Endothelial cell of umbilical vein (primary cell): ENCODE results near the gene SIGLEC9. TPM values are rescaled to one million over a fixed set of nuclear protein-coding genes. Genes with fewer than 3 reads are reported as not detected.

Experiments
- BruUV-seq: library from RNA; stranded (reverse); fragments of 400-500 nt; replicated peaks from 2 replicates; lab custom pipeline; 2021; lab: Mats Ljungman, UMichigan
- CTCF ChIA-PET: fragments of 300-600, 350-600 bp; sonication (Branson Sonifier 250); formaldehyde crosslinking; loops from one replicate; lab custom pipeline; 2021; ENCODE audit warnings: antibody characterized with exemption, inconsistent platforms; lab: Charles Lee
- POLR2A ChIA-PET: fragments of 300-600, 350-600 bp; sonication (Branson Sonifier 250); formaldehyde crosslinking; loops from one replicate; lab custom pipeline; 2021; ENCODE audit warnings: antibody characterized with exemption, inconsistent platforms; lab: Charles Lee
- DNase-seq: peaks from one replicate; pipeline ENCODE4 v3.0.0-alpha.2; 2011; ENCODE audit warnings: low read depth, low spot score
- FAIRE-seq: peaks from 2 replicates; lab custom pipeline; 2011; peaks lifted over from hg19 to GRCh38; lab: Jason Lieb, UNC
- H2AFZ ChIP-seq: 2 replicates; pipeline ENCODE4 v1.6.0; 2012; ENCODE audit warnings: low read depth, low read length, control low read depth, inconsistent platforms
- H3K27ac ChIP-seq: 2 replicates; pipeline ENCODE4 v1.5.1; 2011; ENCODE audit warnings: low read depth, mild to moderate bottlenecking, control low read depth, low read length, moderate library complexity; ENCODE audit not compliant: insufficient read depth
- H3K27me3 ChIP-seq, 2 experiments: 2 replicates each; pipeline versions ENCODE4 v1.6.0 to v1.6.1; 2011; ENCODE audit warnings: low read length in 2 of 2, mixed read lengths in 1 of 2; ENCODE audit not compliant: control insufficient read depth in 2 of 2, insufficient read depth in 2 of 2
- H3K36me3 ChIP-seq, 2 experiments: 2 replicates in 1 of 2; 3 replicates in 1 of 2; pipeline ENCODE4 v1.5.1; 2011; ENCODE audit warnings: low read length in 2 of 2, mild to moderate bottlenecking in 1 of 2, moderate library complexity in 1 of 2; ENCODE audit not compliant: control insufficient read depth in 2 of 2, insufficient read depth in 2 of 2; ENCODE audit errors: extremely low read depth in 1 of 2
- H3K4me1 ChIP-seq: 3 replicates; pipeline ENCODE4 v1.5.1; 2011; ENCODE audit warnings: mild to moderate bottlenecking, low read length; ENCODE audit not compliant: control insufficient read depth, insufficient read depth; ENCODE audit errors: extremely low read depth
- H3K4me2 ChIP-seq: 2 replicates; pipeline ENCODE4 v1.6.1; 2011; ENCODE audit warnings: low read length, control low read depth, mixed read lengths; ENCODE audit not compliant: insufficient read depth
- H3K4me3 ChIP-seq, 3 experiments: fragments of 200-600 bp in 1 of 3; sonication (generic), shearing (Covaris generic) in 1 of 3; replicated peaks in 1 of 3; 2 replicates each; pipeline ENCODE4 v1.5.1; 2011 to 2016; ENCODE audit warnings: control low read depth in 3 of 3, low read length in 3 of 3, mild to moderate bottlenecking in 2 of 3, inconsistent platforms in 1 of 3, low read depth in 1 of 3, moderate library complexity in 1 of 3; ENCODE audit not compliant: insufficient read depth in 1 of 3
- H3K79me2 ChIP-seq: 2 replicates; pipeline ENCODE4 v1.6.0; 2012; ENCODE audit warnings: low read length, inconsistent platforms; ENCODE audit not compliant: control insufficient read depth, insufficient read depth
- H3K9ac ChIP-seq: replicated peaks from 2 replicates; pipeline ENCODE3; 2011; ENCODE audit warnings: low read length, control low read depth; ENCODE audit not compliant: insufficient read depth; ENCODE audit errors: extremely low read depth
- H3K9me1 ChIP-seq: replicated peaks from 3 replicates; pipeline ENCODE4 v1.6.0; 2011; ENCODE audit warnings: mild to moderate bottlenecking, low read length; ENCODE audit not compliant: control insufficient read depth, insufficient read depth; ENCODE audit errors: extremely low read depth
- H3K9me3 ChIP-seq: replicated peaks from 2 replicates; pipeline ENCODE4 v1.5.1; 2012; ENCODE audit warnings: low read length, inconsistent platforms; ENCODE audit not compliant: control insufficient read depth, insufficient read depth
- H4K20me1 ChIP-seq: replicated peaks from 2 replicates; pipeline ENCODE3; 2011; ENCODE audit warnings: mild to moderate bottlenecking, low read length; ENCODE audit not compliant: control insufficient read depth, insufficient read depth; ENCODE audit errors: extremely low read depth
- EZH2 ChIP-seq: IDR thresholded peaks from 2 replicates; pipeline ENCODE4 v1.6.1; 2012; ENCODE audit warnings: borderline replicate concordance, low read depth, mild to moderate bottlenecking, moderate library complexity, low read length, inconsistent platforms; ENCODE audit not compliant: severe bottlenecking
- FOS ChIP-seq: IDR thresholded peaks from 2 replicates; pipeline ENCODE4 v1.6.1; 2011; ENCODE audit warnings: mild to moderate bottlenecking, low read length, moderate library complexity, borderline replicate concordance; ENCODE audit not compliant: insufficient read depth
- GATA2 ChIP-seq: IDR thresholded peaks from 2 replicates; pipeline ENCODE4 v1.7.0; 2011; ENCODE audit warnings: low read depth, mild to moderate bottlenecking, moderate library complexity, mixed read lengths, low read length; ENCODE audit not compliant: insufficient read length, insufficient read depth
- JUN ChIP-seq: IDR thresholded peaks from 2 replicates; pipeline ENCODE4 v1.6.1; 2011; ENCODE audit warnings: borderline replicate concordance, low read depth; ENCODE audit not compliant: insufficient read length, insufficient read depth
- MYC ChIP-seq: IDR thresholded peaks from one replicate; pipeline ENCODE4 v1.6.1; 2011; ENCODE audit warnings: mild to moderate bottlenecking, low read depth, low read length
- POLR2A ChIP-seq: IDR thresholded peaks from 2 replicates; pipeline ENCODE4 v1.6.1; 2012; ENCODE audit warnings: low read depth, mild to moderate bottlenecking, control low read depth, low read length
- POLR2AphosphoS5 ChIP-seq: IDR thresholded peaks from 2 replicates; pipeline ENCODE4 v1.6.1; 2012; ENCODE audit warnings: low read depth, mild to moderate bottlenecking, control low read depth, low read length, moderate library complexity; ENCODE audit not compliant: insufficient read depth
- dilution Hi-C: fragments of 300-500 bp; cut with MboI; formaldehyde crosslinking; loops from one replicate; pipeline ENCODE4 v1.15.0; 2019; ENCODE audit warnings: low sequenced_read_pairs; ENCODE audit not compliant: extremely low pct_ligation_motif_present
- intact Hi-C: fragments of 100-400 bp; cut with micrococcal nuclease; formaldehyde crosslinking; loops from one replicate; pipeline ENCODE4 v1.10.0; 2022
- polyA plus RNA-seq, 4 experiments: library from polyadenylated mRNA; depleted of rRNA in 3 of 4; stranded (reverse) in 3 of 4; unstranded in 1 of 4; fragments of >200 nt; gene quantifications; 2 replicates each; pipeline versions ENCODE4 v1.2.1 to v1.2.3, GENCODE V29; 2011 to 2012; ENCODE audit warnings: missing spikeins in 1 of 4
- total RNA-seq: library from RNA; stranded (reverse); gene quantifications from 2 replicates; pipeline ENCODE4 v1.2.3, GENCODE V29; 2021
- TF ChIP-seq, protein P1 (sequence below): IDR thresholded peaks from 2 replicates; pipeline ENCODE4 v1.6.1; 2011; ENCODE audit not compliant: insufficient read depth, insufficient read length
- TF ChIP-seq, protein P2 (sequence below), 2 donors: IDR thresholded peaks; 1 replicate in 1 of 2; 2 replicates in 1 of 2; pipeline ENCODE4 v1.5.1; 2011; ENCODE audit warnings: low read length in 2 of 2, mild to moderate bottlenecking in 2 of 2, moderate library complexity in 2 of 2, control low read depth in 1 of 2, inconsistent platforms in 1 of 2, low read depth in 1 of 2; ENCODE audit not compliant: insufficient read depth in 1 of 2; ENCODE audit errors: extremely low read depth in 1 of 2

SIGLEC9 gene
- total and polyA plus RNA-seq, 2 donors (not counting 3 experiments of a cell fraction or from before 2014, with no cell fraction given): not detected

DNA sequence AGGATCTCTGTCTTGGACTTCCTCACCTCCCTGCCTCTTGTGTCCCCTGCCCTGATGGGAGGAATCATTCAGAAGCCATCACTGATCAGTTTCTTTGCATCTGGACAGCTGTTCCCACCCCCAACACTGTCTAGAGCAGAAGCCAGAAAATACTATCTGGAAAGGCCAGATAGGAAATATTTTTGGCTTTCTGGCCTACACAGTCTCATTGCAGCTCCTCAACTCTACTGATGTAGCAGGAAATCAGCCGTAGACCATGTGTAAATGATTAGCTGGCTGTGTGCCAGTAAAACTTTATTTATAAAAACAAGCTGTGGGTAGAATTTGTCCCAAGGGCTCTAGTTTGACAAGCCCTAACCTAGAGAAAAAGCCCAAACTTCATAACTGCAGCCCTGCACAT is 23.0 kb downstream of the SIGLEC9 start:
- intact Hi-C loops: no loop called here

More for the DNA sequence above, 23.0 kb downstream of the SIGLEC9 start:
- dilution Hi-C loops: no loop called here
- Histone ChIP-seq H3K9me3 (no peaks in the 10 kb centered on the region), H3K4me2 (no peak overlapping the region), H2AFZ (no peak overlapping the region), H3K9me1 (no peaks in the 10 kb centered on the region), H3K79me2 (no peaks in the 10 kb centered on the region), H3K9ac (no peak overlapping the region), H4K20me1 (no peaks in the 10 kb centered on the region), H3K36me3 (no peaks in the 10 kb centered on the region), H3K27ac (no peak overlapping the region), H3K4me1 (no peaks in the 10 kb centered on the region), H3K27me3 (no peaks in the 10 kb centered on the region), H3K4me3 (no peak overlapping the region)
- no peak for TF ChIP-seq EZH2
- no peak for TF ChIP-seq GATA2
- no peak for TF ChIP-seq MYC
- TF ChIP-seq, protein P1, sequence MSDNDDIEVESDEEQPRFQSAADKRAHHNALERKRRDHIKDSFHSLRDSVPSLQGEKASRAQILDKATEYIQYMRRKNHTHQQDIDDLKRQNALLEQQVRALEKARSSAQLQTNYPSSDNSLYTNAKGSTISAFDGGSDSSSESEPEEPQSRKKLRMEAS: no peak
- TF ChIP-seq FOS: no peak
- TF ChIP-seq POLR2AphosphoS5: no peak
- no peak for TF ChIP-seq JUN
- TF ChIP-seq POLR2A: no peak
- TF ChIP-seq, protein P2, sequence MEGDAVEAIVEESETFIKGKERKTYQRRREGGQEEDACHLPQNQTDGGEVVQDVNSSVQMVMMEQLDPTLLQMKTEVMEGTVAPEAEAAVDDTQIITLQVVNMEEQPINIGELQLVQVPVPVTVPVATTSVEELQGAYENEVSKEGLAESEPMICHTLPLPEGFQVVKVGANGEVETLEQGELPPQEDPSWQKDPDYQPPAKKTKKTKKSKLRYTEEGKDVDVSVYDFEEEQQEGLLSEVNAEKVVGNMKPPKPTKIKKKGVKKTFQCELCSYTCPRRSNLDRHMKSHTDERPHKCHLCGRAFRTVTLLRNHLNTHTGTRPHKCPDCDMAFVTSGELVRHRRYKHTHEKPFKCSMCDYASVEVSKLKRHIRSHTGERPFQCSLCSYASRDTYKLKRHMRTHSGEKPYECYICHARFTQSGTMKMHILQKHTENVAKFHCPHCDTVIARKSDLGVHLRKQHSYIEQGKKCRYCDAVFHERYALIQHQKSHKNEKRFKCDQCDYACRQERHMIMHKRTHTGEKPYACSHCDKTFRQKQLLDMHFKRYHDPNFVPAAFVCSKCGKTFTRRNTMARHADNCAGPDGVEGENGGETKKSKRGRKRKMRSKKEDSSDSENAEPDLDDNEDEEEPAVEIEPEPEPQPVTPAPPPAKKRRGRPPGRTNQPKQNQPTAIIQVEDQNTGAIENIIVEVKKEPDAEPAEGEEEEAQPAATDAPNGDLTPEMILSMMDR (IDR thresholded peaks at IDR 0.05; ENCODE audit: extremely low read depth in 1 of 2, insufficient read depth in 1 of 2, low read depth in 1 of 2, low read length in 2 of 2): no peak
- no peak for DNase-seq
- POLR2A ChIA-PET: no interaction called here
- no peak for FAIRE-seq
- BruUV-seq: no TSS peak
- CTCF ChIA-PET: no interaction called here
